Activated CD4-positive, alpha-beta T cell treated with anti-CD3 and anti-CD28 coated beads, Interleukin-2, amount 10 ng/mL, durations not matched to agents 24 days and 14 days (primary cell): ENCODE data around the gene NKAIN4. TPM values are rescaled to one million over a fixed set of nuclear protein-coding genes. Genes with fewer than 3 reads are reported as not detected.

Source experiments
- DNase-seq: peaks from one replicate; pipeline ENCODE4 v3.0.0; 2022
- H3K27ac Mint-ChIP-seq: one replicate; pipeline ENCODE4 v1.8.0; 2022; ENCODE audit warnings: mild to moderate bottlenecking, mixed read lengths
- H3K27me3 Mint-ChIP-seq: one replicate; pipeline ENCODE4 v1.8.0; 2022; ENCODE audit warnings: mixed read lengths
- H3K36me3 Mint-ChIP-seq: one replicate; pipeline ENCODE4 v1.8.0; 2022; ENCODE audit warnings: low read depth, mild to moderate bottlenecking, mixed read lengths
- H3K4me1 Mint-ChIP-seq: one replicate; pipeline ENCODE4 v1.8.0; 2021; ENCODE audit warnings: mixed read lengths
- H3K4me3 Mint-ChIP-seq: one replicate; pipeline ENCODE4 v1.8.0; 2022; ENCODE audit warnings: mild to moderate bottlenecking, moderate library complexity, mixed read lengths
- H3K9me3 Mint-ChIP-seq: one replicate; pipeline ENCODE4 v1.8.0; 2021; ENCODE audit warnings: mixed read lengths
- intact Hi-C: fragments of 100-400 bp; cut with micrococcal nuclease; formaldehyde crosslinking; loops from one replicate; pipeline ENCODE4 v1.15.1; 2023
- total RNA-seq: library from RNA; stranded (reverse); gene quantifications from 2 replicates; pipeline ENCODE4 v1.2.3, GENCODE V29; 2022

NKAIN4 gene
- total RNA-seq, 1 donor from 2014 or later = not detected

DNA sequence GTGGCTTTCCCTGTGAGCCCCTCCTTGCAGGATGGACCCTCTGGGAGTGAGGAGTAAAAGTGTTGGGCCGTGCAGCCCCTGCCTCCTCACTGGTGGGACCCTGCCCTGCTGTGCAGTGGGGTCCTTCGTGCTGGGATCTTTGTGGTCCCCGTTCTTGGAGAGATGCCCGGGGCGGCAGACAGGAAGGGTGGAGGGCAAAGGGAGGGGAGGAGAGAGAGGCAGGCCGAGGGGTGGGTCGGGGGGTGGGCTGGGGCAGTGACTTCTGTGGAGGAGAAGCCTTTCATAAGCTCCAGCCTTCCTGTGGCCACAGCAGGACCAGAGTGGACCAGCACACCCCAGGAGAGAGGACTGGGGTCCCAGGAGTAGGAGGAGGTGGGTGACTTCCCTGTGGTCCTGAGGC is 38.6 kb upstream of the NKAIN4 start, which contains the start of gene COL20A1:
Gene COL20A1, plus strand, starts transcription at position 283 of the 400 bp plus-strand sequence. CDS start 1,922 bp downstream, outside the sequence.
- Mint-ChIP-seq H3K9me3 (no peaks in the 10 kb centered on the region), H3K4me1 (peaks cover 2% of the 10 kb centered on the region)
- no peak for DNase-seq

DNA sequence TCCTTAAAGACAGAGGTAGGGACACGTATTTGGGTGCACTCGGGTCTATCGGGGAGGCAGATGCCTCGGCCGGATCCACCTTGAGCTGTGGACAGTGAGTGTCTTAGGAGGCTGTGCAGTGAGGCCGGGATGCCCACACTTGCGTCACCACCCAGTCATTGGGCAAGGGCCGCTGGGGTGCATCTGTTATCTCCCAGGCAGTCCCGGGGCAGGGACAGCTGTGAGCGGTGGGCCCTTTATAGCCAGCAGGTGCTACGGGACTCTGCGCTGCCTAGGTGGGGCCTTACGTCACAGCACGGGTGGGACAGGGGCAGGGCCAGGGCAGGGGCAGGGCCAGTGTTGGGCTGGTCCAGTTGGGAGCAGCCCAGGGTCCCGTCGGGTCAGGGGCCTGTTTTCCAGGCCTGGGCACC is 38.0 kb upstream of the NKAIN4 start:
- Mint-ChIP-seq H3K4me3 (no peak overlapping the region), H3K36me3 (peaks cover 4% of the 10 kb centered on the region), H3K9me3 (no peaks in the 10 kb centered on the region), H3K27me3 (peaks cover 3% of the 10 kb centered on the region), H3K27ac (no peak overlapping the region), H3K4me1 (peaks cover 2% of the 10 kb centered on the region)
- intact Hi-C loops = no loop called here
- no peak for DNase-seq

More for the DNA sequence above, 38.6 kb upstream of the NKAIN4 start, which contains the start of gene COL20A1:
- H3K4me3 Mint-ChIP-seq = no peak within 1 kb of the TSS
- peaks cover 4% of the 10 kb centered on the region for H3K36me3 Mint-ChIP-seq
- intact Hi-C loops = no loop called here
- H3K27ac Mint-ChIP-seq = no peak within 1 kb of the TSS
- H3K27me3 Mint-ChIP-seq = peaks cover 3% of the 10 kb centered on the region

DNA sequence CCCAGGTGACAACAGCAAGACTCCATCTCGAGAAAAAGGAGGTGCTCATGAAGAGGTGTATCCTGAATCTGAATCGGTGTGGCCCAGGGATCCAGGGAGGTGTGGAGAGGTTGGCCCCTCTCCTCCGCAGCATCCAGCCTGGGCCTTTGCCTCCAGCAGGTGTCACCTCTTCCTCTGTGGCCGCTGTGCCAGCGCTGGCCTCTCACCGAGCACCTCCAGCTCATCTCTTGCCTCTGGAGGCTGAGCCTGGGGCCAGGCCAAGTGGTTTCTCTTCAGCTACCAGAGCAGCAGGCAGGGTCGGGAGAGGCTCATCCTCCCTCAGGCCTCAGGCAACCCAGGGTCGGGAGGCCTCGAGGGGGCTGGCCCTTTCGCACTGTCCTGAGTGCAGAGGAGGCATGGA is 37.5 kb upstream of the NKAIN4 start:
- Mint-ChIP-seq H3K27ac (no peak overlapping the region), H3K27me3 (peaks cover 3% of the 10 kb centered on the region), H3K4me3 (no peak overlapping the region), H3K4me1 (peaks cover 2% of the 10 kb centered on the region), H3K36me3 (peaks cover 4% of the 10 kb centered on the region), H3K9me3 (no peaks in the 10 kb centered on the region)
- intact Hi-C loops = no loop called here
- DNase-seq = no peak

DNA sequence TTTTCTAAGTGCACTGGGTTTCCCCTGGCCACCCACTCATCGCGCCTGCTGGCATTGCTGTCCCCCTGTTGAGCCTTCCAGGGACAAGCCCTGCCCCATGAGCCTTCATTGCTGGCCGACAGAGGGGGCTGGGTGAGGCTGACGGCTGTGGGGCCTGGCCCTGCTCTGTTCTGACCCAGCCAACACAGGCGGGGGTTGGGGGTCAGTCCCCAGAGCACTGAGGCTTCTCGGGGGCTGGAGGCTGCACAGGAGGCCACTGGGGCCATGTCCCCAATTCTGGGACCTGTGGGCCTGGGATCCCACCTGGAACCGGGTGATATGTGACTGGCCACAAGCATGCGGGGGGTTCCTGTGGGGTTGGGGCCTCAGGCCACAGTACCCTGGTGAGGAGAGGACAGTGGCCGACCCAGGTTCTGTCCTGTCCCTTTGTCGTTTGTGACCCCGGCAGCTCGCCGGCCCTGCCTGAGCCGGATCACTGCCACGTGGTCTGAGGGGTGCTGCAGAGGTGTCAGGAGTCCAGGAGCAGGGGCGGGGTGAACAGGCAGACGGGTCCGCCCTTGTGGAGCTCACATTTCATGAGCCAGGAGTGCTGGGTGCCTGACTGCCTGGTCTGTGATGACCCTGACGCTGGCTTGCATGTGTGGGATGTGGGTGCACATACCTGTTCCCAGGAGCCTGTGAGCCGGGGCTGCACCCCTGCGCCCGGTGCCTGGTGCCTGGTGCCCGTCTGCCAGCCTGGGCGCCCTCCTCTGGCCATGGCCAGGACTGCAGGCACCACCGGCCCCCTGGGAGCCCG is 36.6 kb upstream of the NKAIN4 start:
- H3K4me1 Mint-ChIP-seq = peaks cover 2% of the 10 kb centered on the region
- intact Hi-C loops = no loop called here
- no peak overlapping the region for H3K27ac Mint-ChIP-seq
- DNase-seq = peak; percentile 89
- peaks cover 5% of the 10 kb centered on the region for H3K36me3 Mint-ChIP-seq
- no peak overlapping the region for H3K4me3 Mint-ChIP-seq
- peaks cover 3% of the 10 kb centered on the region for H3K27me3 Mint-ChIP-seq
- H3K9me3 Mint-ChIP-seq = no peaks in the 10 kb centered on the region

DNA sequence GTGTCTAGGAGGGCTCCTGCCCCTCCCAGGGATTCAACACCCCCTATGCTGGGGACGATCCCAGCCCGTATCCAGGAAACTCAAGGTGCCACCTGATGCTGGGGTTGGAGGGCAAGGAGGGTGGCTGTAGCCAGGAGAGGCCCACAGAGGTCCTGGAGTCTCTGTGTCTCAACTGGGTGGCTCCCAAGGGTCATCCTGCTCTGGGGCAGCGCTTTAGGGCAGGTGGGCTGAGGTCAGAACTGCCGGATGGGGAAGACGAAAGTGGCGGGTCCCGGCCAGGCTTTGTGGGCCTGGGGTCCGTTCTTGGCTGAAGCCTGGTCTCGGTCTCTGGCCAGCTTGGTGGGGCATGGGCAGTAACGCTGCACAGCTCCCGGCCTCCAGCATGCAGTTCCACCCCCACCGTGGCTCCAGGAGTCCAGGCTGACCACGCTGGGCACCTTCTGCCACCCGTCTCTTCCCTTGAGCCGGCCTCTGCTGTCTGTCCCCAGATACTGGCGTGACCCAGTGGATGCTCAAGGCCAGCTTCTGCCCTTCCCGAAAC is 35.9 kb upstream of the NKAIN4 start:
- Mint-ChIP-seq H3K27ac (no peak overlapping the region), H3K27me3 (peaks cover 1% of the 10 kb centered on the region), H3K9me3 (no peaks in the 10 kb centered on the region), H3K36me3 (peaks cover 6% of the 10 kb centered on the region), H3K4me1 (peaks cover 1% of the 10 kb centered on the region), H3K4me3 (no peak overlapping the region)
- DNase-seq = no peak
- intact Hi-C loops = no loop called here

DNA sequence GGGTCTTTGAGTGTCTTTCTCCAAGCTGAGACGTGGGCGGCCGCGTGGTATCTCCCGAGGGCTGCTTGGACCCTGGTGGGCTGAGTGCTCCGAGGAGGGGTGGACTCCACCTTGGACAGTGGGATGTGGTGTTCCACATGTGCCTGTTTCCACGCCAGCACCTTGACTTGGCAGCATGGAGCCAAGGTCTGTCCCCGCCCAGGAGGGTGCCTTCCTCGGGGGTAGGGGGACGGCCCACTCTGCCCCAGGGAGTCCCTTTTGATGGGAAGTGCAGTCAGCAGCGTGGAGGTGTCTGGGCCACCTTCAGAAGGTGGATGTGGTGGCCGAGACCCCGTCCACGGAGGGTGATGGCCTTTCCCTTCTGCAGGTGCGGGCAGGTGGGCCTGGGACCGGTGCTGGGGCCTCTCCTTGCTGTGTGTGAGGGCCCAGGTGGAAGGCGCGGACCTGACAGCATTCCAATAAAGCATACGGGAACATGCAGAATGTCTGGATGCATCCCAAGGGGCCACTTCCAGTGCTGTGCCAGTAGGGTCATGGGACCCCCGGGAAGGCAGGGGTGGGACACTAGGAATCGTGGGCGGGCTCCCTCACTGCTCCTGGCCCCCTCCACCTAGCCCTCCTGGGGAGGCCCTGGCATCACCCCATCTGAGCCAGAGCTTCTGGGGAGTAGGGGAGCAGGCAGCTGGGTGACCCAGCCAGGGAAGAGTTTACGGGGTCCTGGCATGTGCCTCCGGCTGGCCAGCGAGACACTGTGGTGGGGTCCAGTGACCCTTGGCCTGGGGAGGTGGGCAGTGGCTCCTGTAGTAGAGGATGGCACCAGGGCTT is 35.3 kb upstream of the NKAIN4 start:
- intact Hi-C loops = no loop called here
- no peaks in the 10 kb centered on the region for H3K27me3 Mint-ChIP-seq
- no peak overlapping the region for H3K4me3 Mint-ChIP-seq
- no peaks in the 10 kb centered on the region for H3K4me1 Mint-ChIP-seq
- no peaks in the 10 kb centered on the region for H3K9me3 Mint-ChIP-seq
- no peak for DNase-seq
- H3K27ac Mint-ChIP-seq = no peak overlapping the region
- peaks cover 6% of the 10 kb centered on the region for H3K36me3 Mint-ChIP-seq

DNA sequence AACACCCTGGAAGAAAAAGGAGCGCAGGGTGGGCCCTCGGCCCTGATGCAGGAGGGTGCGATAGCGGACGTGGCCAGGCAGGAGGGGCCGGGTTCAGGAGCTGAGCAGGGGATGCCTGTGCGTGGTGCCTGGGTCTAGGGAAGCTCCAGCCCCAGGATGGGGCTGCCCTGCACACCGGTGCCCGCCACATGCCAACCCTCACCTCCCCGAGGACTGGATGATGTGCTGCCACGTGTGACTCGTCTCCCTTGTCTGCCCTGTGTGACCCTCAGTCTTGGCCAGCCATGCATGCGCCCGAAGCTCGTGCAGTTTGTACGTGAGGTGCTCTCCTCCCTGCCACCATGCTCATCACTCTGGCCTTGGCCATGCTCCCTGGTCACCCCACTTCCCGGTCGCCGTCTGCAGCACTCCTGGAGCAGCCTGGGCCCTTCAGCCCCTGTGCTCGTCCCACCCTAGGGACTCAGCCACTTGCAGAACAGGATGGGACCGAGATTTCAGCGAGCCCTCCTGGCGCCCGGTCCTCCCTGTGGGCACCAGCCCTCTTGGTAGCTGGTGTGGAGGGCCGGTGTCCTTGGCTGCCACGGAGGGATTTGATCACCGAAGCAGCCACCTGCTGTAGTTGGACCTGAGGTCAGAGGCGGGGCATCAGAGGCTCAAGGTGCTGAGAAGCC is 34.5 kb upstream of the NKAIN4 start:
- H3K27ac Mint-ChIP-seq = no peak overlapping the region
- H3K4me3 Mint-ChIP-seq = no peak overlapping the region
- intact Hi-C loops = no loop called here
- H3K9me3 Mint-ChIP-seq = no peaks in the 10 kb centered on the region
- H3K4me1 Mint-ChIP-seq = peaks cover 3% of the 10 kb centered on the region
- H3K27me3 Mint-ChIP-seq = no peaks in the 10 kb centered on the region
- DNase-seq = no peak
- peaks cover 6% of the 10 kb centered on the region for H3K36me3 Mint-ChIP-seq

DNA sequence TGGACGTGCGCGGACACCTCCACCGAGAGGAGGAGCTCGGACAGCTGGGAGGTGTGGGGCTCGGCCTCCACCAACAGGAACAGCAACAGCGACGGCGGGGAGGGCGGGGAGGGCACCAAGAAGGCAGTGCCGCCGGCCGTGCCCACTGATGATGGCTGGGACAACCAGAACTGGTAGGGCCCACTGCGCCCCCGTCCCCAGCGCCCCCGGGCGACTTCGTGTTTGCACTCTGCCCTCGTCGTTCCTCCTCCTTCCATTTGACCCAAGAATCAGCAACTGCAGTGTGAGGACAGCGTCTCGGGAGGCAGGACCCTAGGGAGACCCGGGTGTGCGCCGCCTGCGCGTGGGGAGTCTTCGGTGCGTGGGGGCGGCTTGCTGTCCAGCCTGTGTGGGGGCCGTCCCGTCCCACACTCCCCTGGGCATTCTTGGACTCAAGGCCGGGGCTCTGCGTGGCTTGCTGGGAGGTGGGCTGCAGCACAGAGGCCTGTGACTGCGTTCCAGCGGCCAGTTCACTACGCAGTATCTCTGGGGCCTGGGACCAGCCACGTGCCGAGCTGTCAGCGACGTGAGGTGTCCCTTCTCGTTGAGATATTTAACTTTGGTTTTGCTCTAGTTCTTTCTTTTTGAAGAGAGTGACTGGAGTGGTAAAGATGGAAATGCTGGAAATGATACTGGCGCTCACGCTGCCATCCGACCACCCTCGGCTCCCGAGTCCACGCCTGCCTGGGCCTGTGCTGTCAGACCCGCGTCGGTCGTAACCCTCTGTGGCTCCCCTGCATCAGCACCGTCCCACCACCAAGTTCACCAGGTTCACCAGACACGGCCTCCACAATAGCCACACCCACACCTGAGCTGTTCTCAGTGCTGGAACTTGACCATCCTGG is 33.7 kb upstream of the NKAIN4 start:
- H3K27ac Mint-ChIP-seq = no peak overlapping the region
- intact Hi-C loops = no loop called here
- no peak overlapping the region for H3K4me3 Mint-ChIP-seq
- H3K27me3 Mint-ChIP-seq = no peaks in the 10 kb centered on the region
- peaks cover 3% of the 10 kb centered on the region for H3K4me1 Mint-ChIP-seq
- H3K36me3 Mint-ChIP-seq = peaks cover 6% of the 10 kb centered on the region
- no peaks in the 10 kb centered on the region for H3K9me3 Mint-ChIP-seq
- DNase-seq = no peak

DNA sequence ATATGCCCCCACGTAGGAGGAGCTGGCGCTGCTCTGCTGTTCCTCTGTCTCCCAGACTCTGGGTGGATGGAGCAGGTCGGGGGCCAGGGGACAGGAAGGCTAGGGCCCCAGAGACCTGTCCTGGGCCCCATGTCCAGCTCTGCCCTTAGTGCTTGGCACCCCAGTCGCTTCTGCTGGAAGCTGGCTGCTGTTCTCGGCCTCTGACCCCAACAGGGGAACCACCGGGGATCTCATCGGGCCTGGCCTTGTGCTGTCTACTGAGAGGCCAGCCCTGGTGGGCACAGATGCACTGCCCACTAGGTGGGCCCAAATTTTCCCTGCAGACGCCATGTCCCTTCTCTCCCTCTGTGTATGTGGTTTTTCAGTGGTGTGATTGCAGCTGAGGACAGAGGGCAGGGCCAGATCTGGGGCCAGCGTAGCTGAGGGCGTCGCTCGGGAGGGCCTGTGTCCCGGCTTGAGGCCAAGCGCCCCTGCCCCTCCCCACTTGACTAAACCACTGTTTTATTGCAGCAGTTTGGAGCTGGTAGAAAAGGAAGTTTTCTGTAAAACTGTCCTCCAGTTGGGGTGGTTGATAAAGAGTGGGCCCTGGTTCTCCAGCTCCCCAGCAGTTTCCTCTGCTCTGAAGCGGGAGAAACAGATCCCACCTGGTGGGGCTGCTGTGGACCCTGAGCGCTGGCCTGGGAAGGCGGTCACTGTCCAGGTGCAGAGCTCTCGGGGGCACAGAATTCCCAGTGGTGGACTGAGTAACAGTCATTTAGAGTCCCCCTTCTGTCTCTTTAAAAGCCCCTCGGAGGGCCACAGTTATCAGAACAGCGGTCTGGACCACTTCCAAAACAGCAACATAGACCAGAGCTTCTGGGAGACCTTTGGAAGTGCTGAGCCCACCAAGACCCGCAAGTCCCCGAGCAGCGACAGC is 32.8 kb upstream of the NKAIN4 start:
- no peak overlapping the region for H3K27ac Mint-ChIP-seq
- H3K27me3 Mint-ChIP-seq = no peaks in the 10 kb centered on the region

DNA sequence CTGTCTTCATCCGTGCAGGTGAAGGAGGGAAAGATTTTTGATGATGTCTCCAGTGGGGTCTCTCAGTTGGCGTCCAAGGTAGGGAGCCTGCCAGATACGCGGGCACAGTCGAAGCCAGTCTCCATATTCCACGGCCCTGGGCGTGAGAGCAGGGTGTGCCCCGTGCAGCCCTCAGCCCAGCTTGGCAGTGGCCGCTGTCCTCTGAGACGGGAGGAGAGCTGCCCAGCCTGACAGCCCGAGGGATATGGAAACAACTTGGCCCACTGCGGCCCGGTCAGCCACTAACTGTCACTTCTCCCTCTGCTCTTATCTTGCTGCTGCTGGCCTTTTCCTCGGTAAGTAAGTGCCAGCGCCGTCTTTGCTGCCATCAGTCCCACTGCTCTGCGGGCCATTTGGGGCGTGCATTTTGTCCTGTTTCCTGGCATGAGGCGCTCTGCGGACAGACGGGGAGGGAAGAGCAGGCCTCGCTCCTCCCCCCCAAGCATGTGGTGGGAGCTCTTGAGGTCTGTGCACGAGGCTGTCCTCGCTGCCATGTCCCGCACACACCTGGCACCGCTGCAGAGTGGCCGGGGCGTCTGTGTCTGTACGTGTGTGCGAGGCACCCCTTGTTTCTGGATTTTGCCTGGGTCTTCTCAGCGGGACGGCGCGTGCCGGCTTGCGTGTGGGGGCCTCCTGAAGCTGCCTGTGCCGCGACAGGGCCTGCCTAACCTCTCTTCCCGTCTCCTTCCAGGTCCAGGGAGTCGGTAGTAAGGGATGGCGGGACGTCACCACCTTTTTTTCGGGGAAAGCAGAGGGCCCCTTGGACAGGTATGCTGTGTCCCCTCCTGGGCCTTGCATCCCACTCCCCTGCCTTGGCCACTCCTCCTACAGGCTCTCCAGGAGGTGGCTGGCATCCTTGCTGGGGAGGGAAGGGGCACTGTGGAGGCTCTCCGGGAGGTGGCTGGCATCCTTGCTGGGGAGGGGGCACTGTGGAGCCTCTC is 31.7 kb upstream of the NKAIN4 start:
- H3K4me3 Mint-ChIP-seq = no peak overlapping the region
- intact Hi-C loops = no loop called here
- no peak overlapping the region for H3K27ac Mint-ChIP-seq
- H3K36me3 Mint-ChIP-seq = peaks cover 8% of the 10 kb centered on the region
- DNase-seq = no peak
- H3K9me3 Mint-ChIP-seq = no peaks in the 10 kb centered on the region
- H3K4me1 Mint-ChIP-seq = peaks cover 3% of the 10 kb centered on the region
- H3K27me3 Mint-ChIP-seq = no peaks in the 10 kb centered on the region

More for the DNA sequence above, 32.8 kb upstream of the NKAIN4 start:
- intact Hi-C loops = no loop called here
- peaks cover 3% of the 10 kb centered on the region for H3K4me1 Mint-ChIP-seq
- no peak overlapping the region for H3K4me3 Mint-ChIP-seq
- DNase-seq = no peak
- no peaks in the 10 kb centered on the region for H3K9me3 Mint-ChIP-seq
- peaks cover 6% of the 10 kb centered on the region for H3K36me3 Mint-ChIP-seq

DNA sequence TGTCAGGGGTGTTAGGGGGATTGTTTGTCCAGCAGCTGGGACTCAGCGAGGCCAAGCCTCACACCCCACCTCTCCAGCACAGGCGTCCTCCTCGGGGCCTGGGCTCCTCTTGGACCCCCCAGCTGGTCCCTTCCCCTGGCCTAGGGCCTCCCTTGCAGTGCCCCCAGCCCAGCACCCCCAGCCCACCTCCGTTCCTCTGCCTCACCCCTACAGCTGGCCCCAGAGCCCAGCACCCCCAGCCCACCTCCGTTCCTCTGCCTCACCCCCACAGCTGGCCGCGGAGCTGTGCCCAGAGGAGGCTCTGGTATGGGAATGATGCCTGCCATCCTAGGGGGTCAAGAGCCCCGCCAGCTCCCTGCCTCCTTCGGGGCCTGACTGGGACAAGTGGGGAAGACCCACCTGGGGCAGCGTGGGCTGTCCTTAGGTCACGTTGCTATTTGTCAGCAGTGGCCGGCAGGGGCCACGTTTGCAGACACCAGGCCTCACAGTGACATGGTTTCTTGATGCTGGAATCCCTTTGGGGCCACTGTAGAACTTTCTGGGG is 30.8 kb upstream of the NKAIN4 start:
- H3K9me3 Mint-ChIP-seq = no peaks in the 10 kb centered on the region
- peaks cover 13% of the 10 kb centered on the region for H3K36me3 Mint-ChIP-seq
- no peak overlapping the region for H3K4me3 Mint-ChIP-seq
- no peaks in the 10 kb centered on the region for H3K27me3 Mint-ChIP-seq
- peaks cover 3% of the 10 kb centered on the region for H3K4me1 Mint-ChIP-seq
- intact Hi-C loops = no loop called here
- no peak overlapping the region for H3K27ac Mint-ChIP-seq
- DNase-seq = no peak
